MCF 10A (cell line): ENCODE data around the gene DCHS1. TPM values are rescaled to one million over a fixed set of nuclear protein-coding genes. Genes with fewer than 3 reads are reported as not detected.

Source experiments
- BruUV-seq: library from RNA; stranded (reverse); fragments of 400-500 nt; replicated peaks from 2 replicates; lab custom pipeline; 2021; lab: Mats Ljungman, UMichigan
- CTCF ChIA-PET: fragments of 300-600 bp; sonication (Branson Sonifier 250); formaldehyde crosslinking; extraction: SDS; loops from one replicate; lab custom pipeline; 2021; ENCODE audit warnings: antibody characterized with exemption, inconsistent platforms; lab: Yijun Ruan, JAX
- POLR2A ChIA-PET: fragments of 300-600, 350-650 bp; sonication (Branson Sonifier 250); formaldehyde crosslinking; extraction: SDS; loops from one replicate; lab custom pipeline; 2020; ENCODE audit warnings: antibody characterized with exemption, inconsistent platforms; lab: Yijun Ruan, JAX
- DNase-seq: peaks from one replicate; pipeline ENCODE4 v3.0.0-alpha.2; 2018; ENCODE audit not compliant: unreplicated experiment
- H3K27ac Mint-ChIP-seq: one replicate; pipeline ENCODE4 v1.8.0; 2022; ENCODE audit warnings: mild to moderate bottlenecking, low read depth, mixed read lengths; ENCODE audit not compliant: unreplicated experiment
- H3K27me3 Mint-ChIP-seq: one replicate; pipeline ENCODE4 v1.8.0; 2022; ENCODE audit warnings: mixed read lengths; ENCODE audit not compliant: insufficient read depth, unreplicated experiment
- H3K36me3 Mint-ChIP-seq: one replicate; pipeline ENCODE4 v1.8.0; 2022; ENCODE audit warnings: mild to moderate bottlenecking, moderate library complexity, mixed read lengths; ENCODE audit not compliant: insufficient read depth, unreplicated experiment
- H3K4me1 Mint-ChIP-seq: one replicate; pipeline ENCODE4 v1.8.0; 2022; ENCODE audit warnings: mixed read lengths; ENCODE audit not compliant: insufficient read depth, unreplicated experiment
- H3K4me3 Mint-ChIP-seq: one replicate; pipeline ENCODE4 v1.8.0; 2022; ENCODE audit warnings: mild to moderate bottlenecking, moderate library complexity, mixed read lengths; ENCODE audit not compliant: unreplicated experiment
- H3K9me3 Mint-ChIP-seq: one replicate; pipeline ENCODE4 v1.8.0; 2022; ENCODE audit warnings: mixed read lengths; ENCODE audit not compliant: unreplicated experiment
- intact Hi-C: fragments of 100-400 bp; cut with micrococcal nuclease; formaldehyde crosslinking; loops from 2 replicates; pipeline ENCODE4 v1.14.1; 2022
- total RNA-seq: library from RNA; stranded (reverse); gene quantifications from 2 replicates; pipeline ENCODE4 v1.2.3, GENCODE V29; 2022
- TF ChIP-seq, protein P1 (sequence below): fragments of 200-600 bp; IDR thresholded peaks from one replicate; pipeline ENCODE4 v1.8.0; 2022; ENCODE audit warnings: antibody characterized with exemption, mild to moderate bottlenecking; ENCODE audit not compliant: unreplicated experiment

DCHS1 gene
- total RNA-seq, 1 experiment from 2014 or later, result 0.19 TPM

DNA sequence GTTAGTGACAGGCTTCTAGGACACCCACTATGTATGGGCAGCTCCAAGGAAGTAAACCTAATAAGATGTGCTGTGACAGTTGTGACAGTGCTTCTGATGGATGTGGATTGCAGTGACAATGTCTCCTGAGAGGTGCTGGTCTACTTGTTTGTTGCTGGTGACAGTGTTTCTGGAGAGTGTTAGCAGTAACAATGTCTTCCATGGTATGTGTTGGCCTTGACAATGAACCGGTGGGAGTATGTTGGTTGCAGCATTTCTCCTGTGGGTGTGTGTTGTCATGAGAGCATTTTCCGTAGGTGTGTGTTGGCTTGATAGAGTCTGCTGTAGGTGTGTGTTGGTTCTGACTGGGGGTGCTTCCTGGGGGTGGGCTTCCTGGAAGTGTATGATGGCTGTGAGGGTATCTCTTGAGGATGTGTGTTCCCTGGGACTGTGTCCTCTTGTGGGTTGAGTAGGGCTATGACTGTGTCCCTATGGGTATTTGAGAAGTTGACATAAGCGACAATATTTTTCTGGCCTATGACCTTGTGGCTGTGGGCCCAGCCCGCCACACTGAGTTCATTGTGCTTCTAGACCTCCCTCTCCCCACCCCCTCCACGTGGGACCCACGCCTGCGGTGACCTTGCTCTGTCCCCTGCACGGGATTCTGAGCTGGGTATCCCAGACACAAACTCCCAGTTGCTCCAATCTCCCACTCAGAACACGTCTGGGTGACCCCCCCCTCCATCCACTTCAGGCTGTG is 1.2 kb downstream of the DCHS1 start:
- H3K4me3 Mint-ChIP-seq, result no peak overlapping the region
- ChIA-PET POLR2A (no interaction called here), CTCF (no interaction called here)
- no TSS peak for BruUV-seq
- intact Hi-C loops, result no loop called here
- no peaks in the 10 kb centered on the region for H3K36me3 Mint-ChIP-seq
- TF ChIP-seq, protein P1, sequence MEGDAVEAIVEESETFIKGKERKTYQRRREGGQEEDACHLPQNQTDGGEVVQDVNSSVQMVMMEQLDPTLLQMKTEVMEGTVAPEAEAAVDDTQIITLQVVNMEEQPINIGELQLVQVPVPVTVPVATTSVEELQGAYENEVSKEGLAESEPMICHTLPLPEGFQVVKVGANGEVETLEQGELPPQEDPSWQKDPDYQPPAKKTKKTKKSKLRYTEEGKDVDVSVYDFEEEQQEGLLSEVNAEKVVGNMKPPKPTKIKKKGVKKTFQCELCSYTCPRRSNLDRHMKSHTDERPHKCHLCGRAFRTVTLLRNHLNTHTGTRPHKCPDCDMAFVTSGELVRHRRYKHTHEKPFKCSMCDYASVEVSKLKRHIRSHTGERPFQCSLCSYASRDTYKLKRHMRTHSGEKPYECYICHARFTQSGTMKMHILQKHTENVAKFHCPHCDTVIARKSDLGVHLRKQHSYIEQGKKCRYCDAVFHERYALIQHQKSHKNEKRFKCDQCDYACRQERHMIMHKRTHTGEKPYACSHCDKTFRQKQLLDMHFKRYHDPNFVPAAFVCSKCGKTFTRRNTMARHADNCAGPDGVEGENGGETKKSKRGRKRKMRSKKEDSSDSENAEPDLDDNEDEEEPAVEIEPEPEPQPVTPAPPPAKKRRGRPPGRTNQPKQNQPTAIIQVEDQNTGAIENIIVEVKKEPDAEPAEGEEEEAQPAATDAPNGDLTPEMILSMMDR, result no peak
- no peaks in the 10 kb centered on the region for H3K9me3 Mint-ChIP-seq
- no peak overlapping the region for H3K27ac Mint-ChIP-seq
- peaks cover 19% of the 10 kb centered on the region for H3K27me3 Mint-ChIP-seq
- DNase-seq, result no peak
- no peaks in the 10 kb centered on the region for H3K4me1 Mint-ChIP-seq

DNA sequence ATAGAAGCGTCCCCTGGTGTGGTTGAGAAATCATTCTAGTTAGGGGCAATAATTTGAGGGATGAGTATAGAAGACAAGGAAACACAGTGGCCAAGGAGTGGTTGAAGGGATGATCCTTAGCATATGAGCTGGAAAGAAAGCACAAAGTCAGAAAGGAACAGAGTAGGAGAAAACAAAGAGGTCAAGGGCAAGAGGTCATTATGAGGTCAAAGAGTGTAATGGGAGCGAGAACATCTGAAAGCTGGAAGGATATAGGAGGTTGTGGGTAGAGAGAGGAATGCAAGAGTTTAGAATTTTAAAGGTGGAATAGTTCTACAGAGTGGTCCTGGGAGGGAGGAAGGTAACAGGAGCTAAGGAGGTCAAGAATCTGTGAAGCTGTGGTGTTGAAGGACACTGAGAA is 2.0 kb downstream of the DCHS1 start:
- Mint-ChIP-seq H3K27me3 (peaks cover 19% of the 10 kb centered on the region), H3K27ac (no peak overlapping the region), H3K4me3 (no peak overlapping the region), H3K4me1 (no peaks in the 10 kb centered on the region), H3K9me3 (no peaks in the 10 kb centered on the region), H3K36me3 (no peaks in the 10 kb centered on the region)
- intact Hi-C loops, result no loop called here
- DNase-seq, result no peak
- ChIA-PET POLR2A (no interaction called here), CTCF (interaction anchor here (0.6 to 0.8 kb wide), 2 partner anchors 290 to 818 kb away, joined by 3 read pairs; no protein-coding TSS in a partner anchor)
- no TSS peak for BruUV-seq
- TF ChIP-seq, protein P1, result no peak

DNA sequence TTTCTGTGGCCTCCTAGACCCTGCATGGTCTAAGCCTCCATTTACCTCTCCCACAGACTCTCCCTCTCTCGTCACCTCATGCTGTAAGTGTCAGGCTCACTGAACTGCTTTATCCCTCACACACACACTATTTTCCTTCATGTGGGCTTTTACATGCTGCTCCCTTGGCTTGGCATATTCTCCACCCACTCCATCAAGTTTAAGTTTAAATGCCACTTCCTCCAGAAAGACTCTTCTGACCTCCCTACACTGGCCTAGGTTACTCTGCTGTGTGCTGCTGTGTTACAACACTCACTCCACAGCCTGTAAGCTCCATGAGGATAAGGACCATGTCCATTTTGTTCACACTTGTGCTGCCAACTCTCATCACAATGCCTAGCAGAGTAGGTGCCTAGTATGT is 2.5 kb downstream of the DCHS1 start:
- Mint-ChIP-seq H3K36me3 (no peaks in the 10 kb centered on the region), H3K27ac (no peak overlapping the region), H3K27me3 (peaks cover 19% of the 10 kb centered on the region), H3K4me3 (no peak overlapping the region), H3K9me3 (no peaks in the 10 kb centered on the region), H3K4me1 (no peaks in the 10 kb centered on the region)
- BruUV-seq, result no TSS peak
- POLR2A ChIA-PET, result no interaction called here
- TF ChIP-seq, protein P1, result no peak
- CTCF ChIA-PET, result interaction anchor here (0.8 kb wide), 1 partner anchor 818 kb away, joined by 3 read pairs; no protein-coding TSS in a partner anchor
- intact Hi-C loops, result no loop called here
- no peak for DNase-seq

DNA sequence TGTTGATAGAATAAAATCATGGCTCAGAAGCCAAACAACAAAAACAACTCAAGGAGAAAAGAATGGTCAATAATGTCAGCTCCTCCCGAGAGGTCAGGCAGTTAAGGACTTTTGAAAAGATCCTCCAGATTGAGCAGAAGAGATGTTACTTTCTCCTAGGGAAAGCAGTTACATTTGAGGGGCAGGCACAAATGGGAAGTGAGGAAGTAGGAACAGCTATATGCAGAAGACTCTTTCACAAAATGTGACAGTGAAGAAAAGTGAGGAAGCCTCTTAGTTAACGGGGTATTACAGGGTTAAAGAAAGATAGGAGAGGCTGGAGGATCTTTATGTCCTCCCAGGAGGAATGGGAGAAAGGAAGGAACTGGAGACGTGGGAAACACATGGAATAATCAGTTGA is 3.4 kb downstream of the DCHS1 start:
- ChIA-PET CTCF (interaction anchor here (0.6 to 1.3 kb wide), 3 partner anchors 31 to 136 kb away, joined by 3 read pairs; partner anchors contain the start of gene MRPL17), POLR2A (no interaction called here)
- TF ChIP-seq, protein P1, result no peak
- H3K36me3 Mint-ChIP-seq, result no peaks in the 10 kb centered on the region
- H3K9me3 Mint-ChIP-seq, result no peaks in the 10 kb centered on the region
- intact Hi-C loops, result no loop called here
- BruUV-seq, result no TSS peak
- peaks cover 18% of the 10 kb centered on the region for H3K27me3 Mint-ChIP-seq
- no peak for DNase-seq
- no peak overlapping the region for H3K27ac Mint-ChIP-seq
- no peaks in the 10 kb centered on the region for H3K4me1 Mint-ChIP-seq
- H3K4me3 Mint-ChIP-seq, result no peak overlapping the region
